ENCODE data around the gene SLCO3A1. TPM values are rescaled to one million over a fixed set of nuclear protein-coding genes. Genes with fewer than 3 reads are reported as not detected.

The SLCO3A1 gene
- total RNA-seq, 1 experiment from 2014 or later: 9.1 TPM

DNA sequence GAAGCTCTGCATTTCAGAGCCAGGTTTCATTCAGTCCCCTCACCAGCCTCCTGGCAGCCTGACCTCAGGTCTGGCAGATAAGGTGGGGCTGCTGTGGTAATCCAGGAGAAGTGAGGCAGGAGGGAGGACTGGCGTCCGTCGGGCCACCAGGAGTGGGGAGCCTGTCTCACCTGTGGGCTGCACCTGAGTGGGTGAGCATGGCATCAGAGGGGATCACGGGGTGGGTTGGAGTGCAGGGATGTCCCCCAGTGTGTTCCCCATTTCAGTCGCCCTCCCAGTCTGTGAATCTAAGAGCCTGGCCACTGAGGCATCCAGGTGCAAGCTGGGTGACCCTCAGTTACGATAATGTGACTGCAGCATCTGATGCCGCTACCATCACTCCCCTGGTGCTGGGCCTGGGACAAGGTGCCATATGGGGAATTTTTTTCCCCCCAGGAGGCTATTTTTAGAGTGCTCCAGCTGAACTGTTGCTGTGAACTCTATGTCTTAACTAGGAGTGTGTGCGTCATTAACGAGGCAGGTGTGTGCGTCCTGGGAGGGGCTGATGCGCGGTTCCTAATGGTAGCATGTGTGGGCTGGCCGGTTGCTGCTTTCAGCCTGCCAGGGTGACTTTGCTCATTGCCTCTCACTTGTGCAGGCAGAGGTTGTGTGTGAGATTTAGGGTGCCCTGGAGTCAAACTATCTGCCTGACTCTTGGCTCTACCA, 165.2 kb downstream of the SLCO3A1 start:
- no peak for DNase-seq (ENCODE audit: low spot score)
- Mint-ChIP-seq H3K27ac (no peak overlapping the region), H3K36me3 (no peaks in the 10 kb centered on the region), H3K4me1 (no peaks in the 10 kb centered on the region; the same call in 1 of the 2 replicates), H3K4me3 (no peak overlapping the region), H3K9me3 (no peaks in the 10 kb centered on the region), H3K27me3 (ENCODE audit: low read depth) (no peaks in the 10 kb centered on the region)
- POLR2A ChIA-PET: no interaction called here
- CTCF ChIA-PET: interaction anchor here (1.2 kb wide), 1 partner anchor 35 kb away, joined by 3 read pairs; no protein-coding TSS in a partner anchor
- TF ChIP-seq, protein P1, sequence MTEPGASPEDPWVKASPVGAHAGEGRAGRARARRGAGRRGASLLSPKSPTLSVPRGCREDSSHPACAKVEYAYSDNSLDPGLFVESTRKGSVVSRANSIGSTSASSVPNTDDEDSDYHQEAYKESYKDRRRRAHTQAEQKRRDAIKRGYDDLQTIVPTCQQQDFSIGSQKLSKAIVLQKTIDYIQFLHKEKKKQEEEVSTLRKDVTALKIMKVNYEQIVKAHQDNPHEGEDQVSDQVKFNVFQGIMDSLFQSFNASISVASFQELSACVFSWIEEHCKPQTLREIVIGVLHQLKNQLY (CRISPR knock-in tag; IDR thresholded peaks at IDR 0.05): no peak
- TF ChIP-seq NR2C2 (CRISPR knock-in tag; IDR thresholded peaks at IDR 0.05): no peak
- TF ChIP-seq, protein P2, sequence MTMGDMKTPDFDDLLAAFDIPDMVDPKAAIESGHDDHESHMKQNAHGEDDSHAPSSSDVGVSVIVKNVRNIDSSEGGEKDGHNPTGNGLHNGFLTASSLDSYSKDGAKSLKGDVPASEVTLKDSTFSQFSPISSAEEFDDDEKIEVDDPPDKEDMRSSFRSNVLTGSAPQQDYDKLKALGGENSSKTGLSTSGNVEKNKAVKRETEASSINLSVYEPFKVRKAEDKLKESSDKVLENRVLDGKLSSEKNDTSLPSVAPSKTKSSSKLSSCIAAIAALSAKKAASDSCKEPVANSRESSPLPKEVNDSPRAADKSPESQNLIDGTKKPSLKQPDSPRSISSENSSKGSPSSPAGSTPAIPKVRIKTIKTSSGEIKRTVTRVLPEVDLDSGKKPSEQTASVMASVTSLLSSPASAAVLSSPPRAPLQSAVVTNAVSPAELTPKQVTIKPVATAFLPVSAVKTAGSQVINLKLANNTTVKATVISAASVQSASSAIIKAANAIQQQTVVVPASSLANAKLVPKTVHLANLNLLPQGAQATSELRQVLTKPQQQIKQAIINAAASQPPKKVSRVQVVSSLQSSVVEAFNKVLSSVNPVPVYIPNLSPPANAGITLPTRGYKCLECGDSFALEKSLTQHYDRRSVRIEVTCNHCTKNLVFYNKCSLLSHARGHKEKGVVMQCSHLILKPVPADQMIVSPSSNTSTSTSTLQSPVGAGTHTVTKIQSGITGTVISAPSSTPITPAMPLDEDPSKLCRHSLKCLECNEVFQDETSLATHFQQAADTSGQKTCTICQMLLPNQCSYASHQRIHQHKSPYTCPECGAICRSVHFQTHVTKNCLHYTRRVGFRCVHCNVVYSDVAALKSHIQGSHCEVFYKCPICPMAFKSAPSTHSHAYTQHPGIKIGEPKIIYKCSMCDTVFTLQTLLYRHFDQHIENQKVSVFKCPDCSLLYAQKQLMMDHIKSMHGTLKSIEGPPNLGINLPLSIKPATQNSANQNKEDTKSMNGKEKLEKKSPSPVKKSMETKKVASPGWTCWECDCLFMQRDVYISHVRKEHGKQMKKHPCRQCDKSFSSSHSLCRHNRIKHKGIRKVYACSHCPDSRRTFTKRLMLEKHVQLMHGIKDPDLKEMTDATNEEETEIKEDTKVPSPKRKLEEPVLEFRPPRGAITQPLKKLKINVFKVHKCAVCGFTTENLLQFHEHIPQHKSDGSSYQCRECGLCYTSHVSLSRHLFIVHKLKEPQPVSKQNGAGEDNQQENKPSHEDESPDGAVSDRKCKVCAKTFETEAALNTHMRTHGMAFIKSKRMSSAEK (CRISPR knock-in tag; IDR thresholded peaks at IDR 0.05; ENCODE audit: borderline replicate concordance): no peak
- TF ChIP-seq, protein P3, sequence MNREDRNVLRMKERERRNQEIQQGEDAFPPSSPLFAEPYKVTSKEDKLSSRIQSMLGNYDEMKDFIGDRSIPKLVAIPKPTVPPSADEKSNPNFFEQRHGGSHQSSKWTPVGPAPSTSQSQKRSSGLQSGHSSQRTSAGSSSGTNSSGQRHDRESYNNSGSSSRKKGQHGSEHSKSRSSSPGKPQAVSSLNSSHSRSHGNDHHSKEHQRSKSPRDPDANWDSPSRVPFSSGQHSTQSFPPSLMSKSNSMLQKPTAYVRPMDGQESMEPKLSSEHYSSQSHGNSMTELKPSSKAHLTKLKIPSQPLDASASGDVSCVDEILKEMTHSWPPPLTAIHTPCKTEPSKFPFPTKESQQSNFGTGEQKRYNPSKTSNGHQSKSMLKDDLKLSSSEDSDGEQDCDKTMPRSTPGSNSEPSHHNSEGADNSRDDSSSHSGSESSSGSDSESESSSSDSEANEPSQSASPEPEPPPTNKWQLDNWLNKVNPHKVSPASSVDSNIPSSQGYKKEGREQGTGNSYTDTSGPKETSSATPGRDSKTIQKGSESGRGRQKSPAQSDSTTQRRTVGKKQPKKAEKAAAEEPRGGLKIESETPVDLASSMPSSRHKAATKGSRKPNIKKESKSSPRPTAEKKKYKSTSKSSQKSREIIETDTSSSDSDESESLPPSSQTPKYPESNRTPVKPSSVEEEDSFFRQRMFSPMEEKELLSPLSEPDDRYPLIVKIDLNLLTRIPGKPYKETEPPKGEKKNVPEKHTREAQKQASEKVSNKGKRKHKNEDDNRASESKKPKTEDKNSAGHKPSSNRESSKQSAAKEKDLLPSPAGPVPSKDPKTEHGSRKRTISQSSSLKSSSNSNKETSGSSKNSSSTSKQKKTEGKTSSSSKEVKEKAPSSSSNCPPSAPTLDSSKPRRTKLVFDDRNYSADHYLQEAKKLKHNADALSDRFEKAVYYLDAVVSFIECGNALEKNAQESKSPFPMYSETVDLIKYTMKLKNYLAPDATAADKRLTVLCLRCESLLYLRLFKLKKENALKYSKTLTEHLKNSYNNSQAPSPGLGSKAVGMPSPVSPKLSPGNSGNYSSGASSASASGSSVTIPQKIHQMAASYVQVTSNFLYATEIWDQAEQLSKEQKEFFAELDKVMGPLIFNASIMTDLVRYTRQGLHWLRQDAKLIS (CRISPR knock-in tag; IDR thresholded peaks at IDR 0.05; ENCODE audit: borderline replicate concordance): no peak
- no peak for TF ChIP-seq TEAD1 (CRISPR knock-in tag; IDR thresholded peaks at IDR 0.05)
- TF ChIP-seq, protein P4, sequence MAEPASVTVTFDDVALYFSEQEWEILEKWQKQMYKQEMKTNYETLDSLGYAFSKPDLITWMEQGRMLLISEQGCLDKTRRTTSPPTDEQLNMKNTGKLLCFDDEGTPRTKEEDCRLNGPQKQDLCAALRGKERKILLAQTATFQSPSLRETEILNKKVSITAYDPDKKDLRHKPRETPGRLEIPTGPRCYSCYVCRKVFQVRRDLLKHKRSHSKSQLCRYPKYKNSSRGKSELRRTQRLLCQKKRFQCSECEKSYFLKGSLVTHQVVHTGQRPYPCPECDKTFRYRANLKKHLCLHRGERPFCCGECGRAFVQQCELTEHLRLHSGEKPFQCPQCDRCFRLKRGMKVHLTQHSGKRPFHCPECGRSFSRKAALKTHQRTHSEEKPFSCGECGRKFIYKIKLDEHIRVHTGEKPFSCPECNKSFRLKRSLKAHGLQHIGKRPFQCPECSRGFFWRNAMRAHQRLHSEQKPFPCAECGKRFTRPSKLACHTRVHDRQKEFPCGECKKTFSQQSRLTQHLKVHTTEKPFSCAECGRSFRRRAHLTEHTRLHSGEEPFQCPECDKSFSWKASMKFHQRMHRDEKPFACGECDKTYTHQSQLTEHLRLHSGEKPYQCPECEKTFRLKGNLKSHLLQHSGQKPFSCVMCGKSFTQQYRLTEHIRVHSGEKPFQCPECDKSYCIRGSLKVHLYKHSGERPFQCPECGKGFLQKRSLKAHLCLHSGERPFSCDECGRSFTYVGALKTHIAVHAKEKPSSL (CRISPR knock-in tag; conservative IDR thresholded peaks at IDR 0.05): no peak
- TF ChIP-seq CBFB (CRISPR knock-in tag; IDR thresholded peaks at IDR 0.05; ENCODE audit: low read depth): no peak
- TF ChIP-seq, protein P5, sequence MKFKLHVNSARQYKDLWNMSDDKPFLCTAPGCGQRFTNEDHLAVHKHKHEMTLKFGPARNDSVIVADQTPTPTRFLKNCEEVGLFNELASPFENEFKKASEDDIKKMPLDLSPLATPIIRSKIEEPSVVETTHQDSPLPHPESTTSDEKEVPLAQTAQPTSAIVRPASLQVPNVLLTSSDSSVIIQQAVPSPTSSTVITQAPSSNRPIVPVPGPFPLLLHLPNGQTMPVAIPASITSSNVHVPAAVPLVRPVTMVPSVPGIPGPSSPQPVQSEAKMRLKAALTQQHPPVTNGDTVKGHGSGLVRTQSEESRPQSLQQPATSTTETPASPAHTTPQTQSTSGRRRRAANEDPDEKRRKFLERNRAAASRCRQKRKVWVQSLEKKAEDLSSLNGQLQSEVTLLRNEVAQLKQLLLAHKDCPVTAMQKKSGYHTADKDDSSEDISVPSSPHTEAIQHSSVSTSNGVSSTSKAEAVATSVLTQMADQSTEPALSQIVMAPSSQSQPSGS (CRISPR knock-in tag; IDR thresholded peaks at IDR 0.05; ENCODE audit: borderline replicate concordance, low read depth): no peak
- TF ChIP-seq, protein P6, sequence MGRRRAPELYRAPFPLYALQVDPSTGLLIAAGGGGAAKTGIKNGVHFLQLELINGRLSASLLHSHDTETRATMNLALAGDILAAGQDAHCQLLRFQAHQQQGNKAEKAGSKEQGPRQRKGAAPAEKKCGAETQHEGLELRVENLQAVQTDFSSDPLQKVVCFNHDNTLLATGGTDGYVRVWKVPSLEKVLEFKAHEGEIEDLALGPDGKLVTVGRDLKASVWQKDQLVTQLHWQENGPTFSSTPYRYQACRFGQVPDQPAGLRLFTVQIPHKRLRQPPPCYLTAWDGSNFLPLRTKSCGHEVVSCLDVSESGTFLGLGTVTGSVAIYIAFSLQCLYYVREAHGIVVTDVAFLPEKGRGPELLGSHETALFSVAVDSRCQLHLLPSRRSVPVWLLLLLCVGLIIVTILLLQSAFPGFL (CRISPR knock-in tag; IDR thresholded peaks at IDR 0.05; ENCODE audit: borderline replicate concordance): no peak
- ATAC-seq: no peak
